ENCODE measurements around the gene APH1A. TPM values are rescaled to one million over a fixed set of nuclear protein-coding genes. Genes with fewer than 3 reads are reported as not detected.

APH1A gene
- total RNA-seq, 1 experiment from 2014 or later, result 115 TPM

GRCh38 chr1:150234566-150235293 lies 34.1 kb downstream of the APH1A start:
- peaks cover 15% of the 10 kb centered on the region for H3K23me2 ChIP-seq (ENCODE audit: insufficient read length, low read depth, low read length, poor library complexity, severe bottlenecking)
- Mint-ChIP-seq H3K4me3 (no peak overlapping the region), H3K27ac (peak overlapping the region; percentile 93 to 97 (median 93)), H3K9me3 (no peaks in the 10 kb centered on the region; a peak in 1 of 5 replicates), H3K4me1 (peaks cover 18 to 19% of the 10 kb centered on the region in 2 experiments), H3K27me3 (ENCODE audit: low read depth) (no peaks in the 10 kb centered on the region; the same call in 1 of the 2 replicates), H3K36me3 (ENCODE audit: insufficient read depth in 1 of 3, low read depth in 3 of 3) (peaks cover 10 to 22% (median 14%) of the 10 kb centered on the region in 3 experiments; a peak in 5 of 7 replicates)
- H4K5ac ChIP-seq (ENCODE audit: insufficient read length, low read depth, low read length), result no peak overlapping the region
- DNase-seq, result peak; percentile 81
- no peak overlapping the region for H3K23ac ChIP-seq (ENCODE audit: insufficient read length, low read depth, low read length)
- peak overlapping the region; percentile 74 for H2BK120ac ChIP-seq (ENCODE audit: low read depth, low read length, poor library complexity, severe bottlenecking)
- H4K20me1 ChIP-seq (ENCODE audit: control insufficient read depth, insufficient read depth, insufficient read length), result no peaks in the 10 kb centered on the region
- H2BK20ac ChIP-seq (ENCODE audit: low read depth, low read length, poor library complexity, severe bottlenecking), result no peak overlapping the region
- H3K4ac ChIP-seq (ENCODE audit: low read depth, low read length), result peak overlapping the region; percentile 81
- H3K18ac ChIP-seq (ENCODE audit: insufficient read length, low read depth, low read length), result peak overlapping the region; percentile 90
- no peak for TF ChIP-seq CTCF (conservative IDR thresholded peaks at IDR 0.05)
- H4K8ac ChIP-seq (replicated peaks; ENCODE audit: insufficient read length, low read depth, low read length), result no peak overlapping the region
- H3K27me3 ChIP-seq (ENCODE audit: insufficient read depth, low read length), result no peaks in the 10 kb centered on the region
- peak overlapping the region; percentile 72 for H3K27ac ChIP-seq (ENCODE audit: insufficient read length, low read depth, low read length)
- H2BK15ac ChIP-seq (ENCODE audit: low read depth, low read length), result no peak overlapping the region
- peak overlapping the region; percentile 33 for H4K91ac ChIP-seq (ENCODE audit: insufficient read length, low read depth, low read length)
- H2BK5ac ChIP-seq (ENCODE audit: insufficient read length, low read length), result peak overlapping the region; percentile 37
- peaks cover 22% of the 10 kb centered on the region; the same call in 1 of the 2 replicates for H3K79me2 ChIP-seq (ENCODE audit: insufficient read depth, low read length)
- no peak overlapping the region for H2AK5ac ChIP-seq (ENCODE audit: insufficient read length, low read length)
- peak overlapping the region; percentile 97 for H3K9ac ChIP-seq (ENCODE audit: extremely low read depth, insufficient read length, low read length)
- H2BK12ac ChIP-seq (ENCODE audit: insufficient read length, low read depth, low read length), result no peak overlapping the region
- no CpG with 5 or more reads among the region's 78 CpGs for WGBS (ENCODE audit: extremely low coverage, insufficient read length, low lambda C conversion rate)
- peak overlapping the region; percentile 83 for H3K4me2 ChIP-seq (ENCODE audit: insufficient read depth, insufficient read length, low read length)
- peak overlapping the region; percentile 89 for H3K14ac ChIP-seq (ENCODE audit: insufficient read depth, low read length)
- H3K9me3 ChIP-seq (ENCODE audit: control insufficient read depth, low read depth, low read length), result no peaks in the 10 kb centered on the region
- H2AFZ ChIP-seq (ENCODE audit: low read length), result no peak overlapping the region
- H3K4me1 ChIP-seq (ENCODE audit: insufficient read depth, low read length), result no peaks in the 10 kb centered on the region; the same call in 1 of the 2 replicates
- no peaks in the 10 kb centered on the region for H3K79me1 ChIP-seq (ENCODE audit: insufficient read depth, low read depth, low read length, poor library complexity, severe bottlenecking)
- no peak overlapping the region for H3K56ac ChIP-seq (ENCODE audit: insufficient read length, low read depth, low read length)
- no peak overlapping the region for H3T11ph ChIP-seq (ENCODE audit: low read length)

All from H9 (cell line).